CMK (cell line): ENCODE data around the gene ZKSCAN1.
A peak's percentile ranks its signal among the peaks of the same experiment; 100 is the strongest.
"Not testable (repeated sequence)": the region's sequence is repeated elsewhere in the genome, so short reads cannot be mapped to it uniquely, and the experiment has no call there.

Experiments
- DNase-seq: peaks from one replicate; pipeline ENCODE4 v3.0.0-alpha.2; 2010; ENCODE audit warnings: low read depth

The ZKSCAN1 gene

GRCh38 chr7:100015232-100016214, at the start of gene ZKSCAN1:
ZKSCAN1 (plus strand) TSS chr7:100015596; CDS start chr7:100023507, 7,911 bp downstream.
- DNase-seq, result peak; percentile 80

- DNase-seq, result no peak
These were observed 46.1 kb upstream of the ZKSCAN1 start for GRCh38 chr7:99969298-99969697.

GRCh38 chr7:99969813-99970212, 45.6 kb upstream of the ZKSCAN1 start:
- not testable (repeated sequence) for DNase-seq

- no peak for DNase-seq
These were observed 44.2 kb upstream of the ZKSCAN1 start for GRCh38 chr7:99971242-99971641.

DNA sequence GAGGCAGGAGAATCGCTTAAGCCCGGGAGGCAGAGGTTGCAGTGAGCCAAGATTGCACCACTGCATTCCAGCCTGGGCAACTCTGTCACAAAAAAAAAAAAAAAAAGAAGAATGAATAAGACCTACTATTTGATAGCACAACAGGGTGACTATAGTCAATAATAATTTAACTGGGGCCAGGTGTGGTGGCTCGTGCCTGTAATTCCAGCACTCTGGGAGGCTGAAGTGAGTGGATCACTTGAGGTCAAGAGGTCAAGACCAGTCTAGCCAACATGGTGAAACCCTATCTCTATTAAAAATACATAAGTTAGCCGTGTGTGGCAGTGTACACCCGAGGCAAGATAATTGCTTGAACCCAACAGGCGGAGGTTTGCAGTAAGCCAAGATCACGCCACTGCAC, 41.6 kb upstream of the ZKSCAN1 start:
- DNase-seq, result not testable (repeated sequence)

DNA sequence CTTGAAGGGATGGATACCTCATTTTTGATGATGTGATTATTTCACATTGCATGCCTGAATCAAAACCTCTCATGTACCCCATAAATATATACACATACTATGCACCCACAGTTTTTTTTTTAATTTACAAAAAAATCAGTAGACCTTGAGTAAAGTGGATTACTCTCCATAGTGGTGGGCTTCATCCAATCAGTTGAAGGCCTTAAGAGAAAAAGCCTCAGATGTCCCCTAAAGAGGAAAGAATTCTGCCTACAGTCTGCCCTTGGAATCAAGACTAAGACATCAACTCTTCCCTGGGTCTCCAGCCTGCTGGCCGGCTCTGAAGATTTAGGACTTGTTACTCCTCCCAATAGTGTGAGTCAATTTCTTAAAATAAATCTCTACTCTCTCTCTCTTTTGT, 40.7 kb upstream of the ZKSCAN1 start:
- no peak for DNase-seq

DNA sequence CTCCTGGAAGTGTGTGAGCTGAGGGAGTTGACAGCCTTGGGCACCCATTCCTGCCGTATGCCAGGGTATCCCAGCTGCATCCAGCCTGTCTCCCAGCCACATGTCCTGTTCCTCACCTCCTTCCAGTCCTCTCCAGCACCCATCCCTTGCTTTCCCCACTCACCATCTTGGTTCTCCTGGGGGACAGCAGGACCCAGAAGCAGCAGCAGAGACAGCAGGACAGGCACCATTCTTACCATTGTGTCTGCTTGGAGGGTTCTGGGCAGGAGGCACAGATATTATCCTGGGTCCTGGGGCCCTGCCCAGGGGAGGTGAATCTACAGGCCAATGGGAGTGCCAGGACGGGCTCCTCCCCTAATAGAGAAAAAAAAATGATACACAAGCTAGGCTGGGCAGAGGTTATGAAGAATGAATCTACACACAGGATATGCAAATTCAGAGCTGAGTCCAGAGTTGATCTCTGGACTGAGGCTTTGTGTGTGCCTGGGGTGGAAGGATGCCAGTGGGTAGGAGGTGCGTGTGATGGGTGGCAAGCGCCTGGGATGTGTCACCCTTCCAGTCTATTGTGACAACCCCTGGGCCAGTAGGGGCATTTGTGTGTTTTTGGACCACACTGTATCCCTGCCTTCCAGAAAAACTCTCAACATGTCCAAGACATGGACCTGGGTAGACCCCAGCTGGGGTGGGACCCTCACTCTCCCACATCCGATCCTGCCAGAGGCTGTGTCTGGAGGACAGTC, 39.4 kb upstream of the ZKSCAN1 start, which contains the start of gene AZGP1:
Gene AZGP1 (minus strand): TSS at position 250 of the 740 bp plus-strand sequence. CDS start 11 bp downstream, at position 239.
- no peak for DNase-seq

GRCh38 chr7:99976626-99977025, 38.8 kb upstream of the ZKSCAN1 start:
- no peak for DNase-seq

- not testable (repeated sequence) for DNase-seq
These were observed 35.6 kb upstream of the ZKSCAN1 start for GRCh38 chr7:99979814-99980225.

- DNase-seq, result not testable (repeated sequence)
These were observed 34.9 kb upstream of the ZKSCAN1 start for GRCh38 chr7:99980448-99980872.

- not testable (repeated sequence) for DNase-seq
These were observed 34.3 kb upstream of the ZKSCAN1 start for GRCh38 chr7:99981066-99981465.

GRCh38 chr7:99984593-99984992, 30.8 kb upstream of the ZKSCAN1 start:
- no peak for DNase-seq

- DNase-seq, result not testable (repeated sequence)
These were observed 28.1 kb upstream of the ZKSCAN1 start for GRCh38 chr7:99987306-99987705.

DNA sequence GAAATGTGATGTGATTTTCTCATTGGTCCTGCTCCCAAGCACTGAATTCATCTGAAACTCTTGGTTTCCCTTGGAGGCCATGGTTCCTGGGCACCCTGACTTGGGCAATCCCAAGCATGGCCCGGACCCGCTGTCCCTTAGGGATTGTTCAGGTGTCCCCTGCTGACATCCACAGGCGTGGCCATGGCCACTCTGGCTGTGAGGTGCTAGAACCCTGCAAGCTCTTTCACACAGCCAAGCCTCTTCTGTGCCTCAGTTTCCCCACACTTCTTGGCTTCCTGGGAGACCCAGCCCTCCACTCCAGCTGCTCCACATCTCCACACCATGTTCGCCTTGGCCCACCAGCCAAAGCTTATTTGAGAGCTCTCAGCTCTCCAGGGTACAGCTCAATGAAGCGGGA, 27.6 kb upstream of the ZKSCAN1 start:
- no peak for DNase-seq

DNA sequence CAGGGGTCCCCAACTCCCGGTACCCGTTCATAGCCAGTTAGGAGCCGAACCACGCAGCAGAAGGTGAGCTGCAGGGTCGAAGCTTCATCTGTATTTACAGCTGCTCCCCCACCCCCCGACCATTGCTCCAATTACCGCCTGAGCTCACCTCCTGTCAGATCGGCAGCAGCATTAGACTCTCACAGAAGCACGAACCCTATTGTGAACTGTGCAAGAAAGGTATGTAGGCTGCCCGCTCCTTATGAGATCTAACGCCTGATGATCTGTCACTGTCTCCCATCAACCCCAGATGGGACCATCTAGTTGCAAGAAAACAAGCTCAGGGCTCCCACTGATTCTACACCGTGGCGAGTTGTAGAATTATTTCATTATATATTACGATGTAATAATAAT, 24.9 kb upstream of the ZKSCAN1 start:
- no peak for DNase-seq

- DNase-seq, result not testable (repeated sequence)
These were observed 23.9 kb upstream of the ZKSCAN1 start for GRCh38 chr7:99991543-99991942.

DNA sequence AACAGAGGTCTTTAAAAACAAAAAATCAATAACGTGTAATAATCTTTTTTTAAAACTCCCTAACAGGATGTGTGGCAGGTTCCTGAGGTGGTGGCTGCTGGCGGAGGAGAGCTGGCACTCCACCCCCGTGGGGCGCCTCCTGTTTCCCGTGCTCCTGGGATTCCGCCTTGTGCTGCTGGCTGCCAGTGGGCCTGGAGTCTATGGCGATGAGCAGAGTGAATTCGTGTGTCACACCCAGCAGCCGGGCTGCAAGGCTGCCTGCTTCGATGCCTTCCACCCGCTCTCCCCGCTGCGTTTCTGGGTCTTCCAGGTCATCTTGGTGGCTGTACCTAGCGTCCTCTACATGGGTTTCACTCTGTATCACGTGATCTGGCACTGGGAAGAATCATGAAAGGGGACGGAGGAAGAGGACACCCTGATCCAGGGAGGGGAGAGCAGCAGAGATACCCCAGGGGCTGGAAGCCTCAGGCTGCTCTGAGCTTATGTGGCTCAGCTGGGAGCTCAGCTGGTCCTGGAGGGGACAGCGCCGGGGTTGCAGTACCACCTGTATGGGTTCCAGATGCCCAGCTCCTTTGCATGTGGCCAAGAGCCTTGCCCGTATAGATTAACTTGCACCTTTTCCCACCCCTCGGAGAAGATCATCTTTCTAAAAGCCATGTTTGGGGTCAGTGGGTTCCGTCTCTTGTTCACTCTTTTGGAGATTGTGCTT, 22.9 kb upstream of the ZKSCAN1 start:
- no peak for DNase-seq

DNA sequence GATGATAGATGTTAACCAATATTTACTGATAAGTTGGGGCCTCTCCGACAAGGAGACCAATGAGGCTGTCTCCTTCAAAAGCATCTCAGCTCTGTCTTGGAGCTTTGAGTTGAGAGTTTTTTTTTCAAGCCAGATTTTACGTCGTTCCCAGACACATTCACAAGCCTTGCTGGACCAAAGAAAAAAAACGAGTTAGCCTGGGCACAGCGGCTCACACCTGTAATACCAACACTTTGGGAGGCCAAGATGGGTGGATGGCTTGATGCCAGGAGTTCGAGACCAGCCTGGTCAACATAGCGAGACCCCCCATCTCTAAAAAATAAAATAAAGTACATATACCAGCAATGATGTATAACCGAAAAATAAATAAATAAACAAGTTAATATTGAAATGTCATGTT, 20.6 kb upstream of the ZKSCAN1 start:
- no peak for DNase-seq

DNA sequence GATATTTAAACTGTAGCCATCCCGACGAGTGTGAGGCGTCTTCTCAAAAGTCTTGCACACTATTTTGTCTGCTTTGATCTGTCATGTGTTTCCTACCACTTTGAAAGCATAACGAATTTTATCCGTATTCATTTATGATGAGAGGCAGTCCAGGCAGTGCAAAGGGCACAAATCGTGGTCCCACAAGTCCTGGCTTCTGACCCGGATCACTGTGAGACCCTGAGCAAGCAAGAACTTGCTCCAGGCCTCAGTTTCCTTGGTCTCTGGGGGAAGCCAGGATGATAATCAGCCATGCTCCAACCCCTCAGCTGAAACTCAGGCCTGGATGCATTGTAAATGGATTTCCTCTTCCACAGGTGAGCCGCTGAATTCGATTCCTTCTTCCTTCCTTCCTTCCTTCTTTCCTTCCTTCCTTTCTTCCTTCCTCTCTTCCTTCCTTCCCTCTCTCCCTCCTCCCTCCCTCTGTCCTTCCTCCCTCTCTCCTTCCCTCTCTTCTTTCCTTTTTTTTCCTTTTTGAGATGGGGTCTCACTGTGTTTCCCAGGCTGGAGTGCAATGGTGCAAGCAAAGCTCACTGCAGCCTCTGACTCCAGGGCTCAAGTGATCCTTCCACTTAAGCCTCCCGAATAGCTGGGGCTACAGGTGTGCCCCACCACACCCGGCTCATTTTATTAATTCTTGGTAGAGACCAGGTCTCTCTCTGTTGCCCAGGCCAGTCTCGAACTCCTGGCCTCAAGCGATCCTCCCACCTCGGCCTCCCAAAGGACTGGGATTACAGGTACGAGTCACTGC, 18.4 kb upstream of the ZKSCAN1 start:
- DNase-seq, result no peak

DNA sequence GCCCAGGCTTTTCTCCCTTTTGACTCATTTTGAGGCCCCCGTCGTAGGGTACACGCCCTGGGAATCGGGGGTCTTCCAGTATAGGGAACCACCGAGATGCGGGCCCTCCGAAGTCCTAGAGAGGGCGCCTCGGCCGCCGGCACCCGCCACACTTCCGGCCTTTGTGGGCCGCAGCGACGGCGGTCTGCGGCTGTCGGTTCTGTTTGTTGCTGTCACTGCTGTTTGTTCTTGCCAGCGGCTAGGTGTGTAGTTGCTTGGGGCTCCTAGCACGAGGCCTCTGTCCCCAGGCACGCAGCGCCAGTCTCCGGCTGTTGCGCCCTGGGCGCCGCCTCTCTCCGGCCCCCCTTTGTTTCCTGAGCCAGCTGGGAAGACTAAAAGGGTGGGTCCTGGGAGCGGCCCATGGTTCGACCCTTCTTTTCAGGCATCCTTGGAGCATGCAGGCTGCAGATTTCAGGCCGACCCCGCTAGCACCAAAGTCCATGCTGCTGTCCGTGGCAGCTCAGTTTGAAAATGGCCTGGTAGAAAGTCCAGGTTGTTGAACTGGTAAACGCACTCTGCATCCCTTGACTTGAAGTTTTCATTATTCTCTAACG, 17.8 kb upstream of the ZKSCAN1 start:
- DNase-seq, result peak; percentile 46

- DNase-seq, result no peak
These were observed 15.2 kb upstream of the ZKSCAN1 start for GRCh38 chr7:100000239-100000638.
